ENCODE measurements around the gene HEXD.
A peak's percentile ranks its signal among the peaks of the same experiment; 100 is the strongest.

Gene HEXD

GRCh38 chr17:82414548-82415281 is 3.4 kb upstream of the HEXD start (continued):
- TF ChIP-seq SP3 (tag by site-specific recombination; IDR thresholded peaks at IDR 0.05) (peak; percentile 36; the same call in 1 of the 2 replicates), PRDM1 (tag by site-specific recombination; IDR thresholded peaks at IDR 0.05) (peak; percentile 18; the same call in 1 of the 2 replicates), HOXD13 (CRISPR knock-in tag; IDR thresholded peaks at IDR 0.05; ENCODE audit: borderline replicate concordance) (peak; percentile 44; the same call in 1 of the 2 replicates), ZSCAN30 (tag by site-specific recombination; IDR thresholded peaks at IDR 0.05) (no peak), GLIS1 (tag by site-specific recombination; IDR thresholded peaks at IDR 0.05) (peak; percentile 78), EGR2 (tag by site-specific recombination; IDR thresholded peaks at IDR 0.05; ENCODE audit: low read depth) (no peak), ZNF426 (tag by site-specific recombination; IDR thresholded peaks at IDR 0.05) (no peak), PATZ1 (tag by site-specific recombination; IDR thresholded peaks at IDR 0.05) (peak; percentile 27; the same call in 1 of the 2 replicates), MYNN (tag by site-specific recombination; IDR thresholded peaks at IDR 0.05; ENCODE audit: borderline replicate concordance) (no peak), ZBTB11 (tag by site-specific recombination; conservative IDR thresholded peaks at IDR 0.05; ENCODE audit: low read depth) (no peak), OVOL3 (tag by site-specific recombination; IDR thresholded peaks at IDR 0.05) (no peak), ZNF2 (tag by site-specific recombination; IDR thresholded peaks at IDR 0.05) (peak; percentile 93), ZNF777 (tag by site-specific recombination; IDR thresholded peaks at IDR 0.05; ENCODE audit: borderline replicate concordance) (no peak), ZBTB20 (tag by site-specific recombination; IDR thresholded peaks at IDR 0.05) (no peak), ZNF76 (tag by site-specific recombination; IDR thresholded peaks at IDR 0.05; ENCODE audit: borderline replicate concordance, low read depth) (peak; percentile 33; the same call in 1 of the 2 replicates), ZFP69B (tag by site-specific recombination; IDR thresholded peaks at IDR 0.05) (no peak), ZEB2 (tag by site-specific recombination; IDR thresholded peaks at IDR 0.05) (peak; percentile 69), SP7 (tag by site-specific recombination; IDR thresholded peaks at IDR 0.05) (peak; percentile 71)
- TF ChIP-seq, protein P1, sequence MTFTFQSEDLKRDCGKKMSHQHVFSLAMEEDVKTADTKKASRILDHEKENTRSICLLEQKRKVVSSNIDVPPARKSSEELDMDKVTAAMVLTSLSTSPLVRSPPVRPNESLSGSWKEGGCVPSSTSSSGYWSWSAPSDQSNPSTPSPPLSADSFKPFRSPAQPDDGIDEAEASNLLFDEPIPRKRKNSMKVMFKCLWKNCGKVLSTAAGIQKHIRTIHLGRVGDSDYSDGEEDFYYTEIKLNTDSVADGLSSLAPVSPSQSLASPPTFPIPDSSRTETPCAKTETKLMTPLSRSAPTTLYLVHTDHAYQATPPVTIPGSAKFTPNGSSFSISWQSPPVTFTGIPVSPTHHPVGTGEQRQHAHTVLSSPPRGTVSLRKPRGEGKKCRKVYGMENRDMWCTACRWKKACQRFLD (tag by site-specific recombination; IDR thresholded peaks at IDR 0.05), result no peak
- TF ChIP-seq, protein P2, sequence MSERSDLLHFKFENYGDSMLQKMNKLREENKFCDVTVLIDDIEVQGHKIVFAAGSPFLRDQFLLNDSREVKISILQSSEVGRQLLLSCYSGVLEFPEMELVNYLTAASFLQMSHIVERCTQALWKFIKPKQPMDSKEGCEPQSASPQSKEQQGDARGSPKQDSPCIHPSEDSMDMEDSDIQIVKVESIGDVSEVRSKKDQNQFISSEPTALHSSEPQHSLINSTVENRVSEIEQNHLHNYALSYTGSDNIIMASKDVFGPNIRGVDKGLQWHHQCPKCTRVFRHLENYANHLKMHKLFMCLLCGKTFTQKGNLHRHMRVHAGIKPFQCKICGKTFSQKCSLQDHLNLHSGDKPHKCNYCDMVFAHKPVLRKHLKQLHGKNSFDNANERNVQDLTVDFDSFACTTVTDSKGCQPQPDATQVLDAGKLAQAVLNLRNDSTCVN (tag by site-specific recombination; optimal IDR thresholded peaks at IDR 0.05), result peak; percentile 36
- TF ChIP-seq, protein P3, sequence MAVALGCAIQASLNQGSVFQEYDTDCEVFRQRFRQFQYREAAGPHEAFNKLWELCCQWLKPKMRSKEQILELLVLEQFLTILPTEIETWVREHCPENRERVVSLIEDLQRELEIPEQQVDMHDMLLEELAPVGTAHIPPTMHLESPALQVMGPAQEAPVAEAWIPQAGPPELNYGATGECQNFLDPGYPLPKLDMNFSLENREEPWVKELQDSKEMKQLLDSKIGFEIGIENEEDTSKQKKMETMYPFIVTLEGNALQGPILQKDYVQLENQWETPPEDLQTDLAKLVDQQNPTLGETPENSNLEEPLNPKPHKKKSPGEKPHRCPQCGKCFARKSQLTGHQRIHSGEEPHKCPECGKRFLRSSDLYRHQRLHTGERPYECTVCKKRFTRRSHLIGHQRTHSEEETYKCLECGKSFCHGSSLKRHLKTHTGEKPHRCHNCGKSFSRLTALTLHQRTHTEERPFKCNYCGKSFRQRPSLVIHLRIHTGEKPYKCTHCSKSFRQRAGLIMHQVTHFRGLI (tag by site-specific recombination; IDR thresholded peaks at IDR 0.05), result peak; percentile 84; the same call in 1 of the 2 replicates
- TF ChIP-seq, protein P4, sequence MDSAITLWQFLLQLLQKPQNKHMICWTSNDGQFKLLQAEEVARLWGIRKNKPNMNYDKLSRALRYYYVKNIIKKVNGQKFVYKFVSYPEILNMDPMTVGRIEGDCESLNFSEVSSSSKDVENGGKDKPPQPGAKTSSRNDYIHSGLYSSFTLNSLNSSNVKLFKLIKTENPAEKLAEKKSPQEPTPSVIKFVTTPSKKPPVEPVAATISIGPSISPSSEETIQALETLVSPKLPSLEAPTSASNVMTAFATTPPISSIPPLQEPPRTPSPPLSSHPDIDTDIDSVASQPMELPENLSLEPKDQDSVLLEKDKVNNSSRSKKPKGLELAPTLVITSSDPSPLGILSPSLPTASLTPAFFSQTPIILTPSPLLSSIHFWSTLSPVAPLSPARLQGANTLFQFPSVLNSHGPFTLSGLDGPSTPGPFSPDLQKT (IDR thresholded peaks at IDR 0.05; ENCODE audit: borderline replicate concordance, low read depth, low read length), result no peak
- TF ChIP-seq, protein P5, sequence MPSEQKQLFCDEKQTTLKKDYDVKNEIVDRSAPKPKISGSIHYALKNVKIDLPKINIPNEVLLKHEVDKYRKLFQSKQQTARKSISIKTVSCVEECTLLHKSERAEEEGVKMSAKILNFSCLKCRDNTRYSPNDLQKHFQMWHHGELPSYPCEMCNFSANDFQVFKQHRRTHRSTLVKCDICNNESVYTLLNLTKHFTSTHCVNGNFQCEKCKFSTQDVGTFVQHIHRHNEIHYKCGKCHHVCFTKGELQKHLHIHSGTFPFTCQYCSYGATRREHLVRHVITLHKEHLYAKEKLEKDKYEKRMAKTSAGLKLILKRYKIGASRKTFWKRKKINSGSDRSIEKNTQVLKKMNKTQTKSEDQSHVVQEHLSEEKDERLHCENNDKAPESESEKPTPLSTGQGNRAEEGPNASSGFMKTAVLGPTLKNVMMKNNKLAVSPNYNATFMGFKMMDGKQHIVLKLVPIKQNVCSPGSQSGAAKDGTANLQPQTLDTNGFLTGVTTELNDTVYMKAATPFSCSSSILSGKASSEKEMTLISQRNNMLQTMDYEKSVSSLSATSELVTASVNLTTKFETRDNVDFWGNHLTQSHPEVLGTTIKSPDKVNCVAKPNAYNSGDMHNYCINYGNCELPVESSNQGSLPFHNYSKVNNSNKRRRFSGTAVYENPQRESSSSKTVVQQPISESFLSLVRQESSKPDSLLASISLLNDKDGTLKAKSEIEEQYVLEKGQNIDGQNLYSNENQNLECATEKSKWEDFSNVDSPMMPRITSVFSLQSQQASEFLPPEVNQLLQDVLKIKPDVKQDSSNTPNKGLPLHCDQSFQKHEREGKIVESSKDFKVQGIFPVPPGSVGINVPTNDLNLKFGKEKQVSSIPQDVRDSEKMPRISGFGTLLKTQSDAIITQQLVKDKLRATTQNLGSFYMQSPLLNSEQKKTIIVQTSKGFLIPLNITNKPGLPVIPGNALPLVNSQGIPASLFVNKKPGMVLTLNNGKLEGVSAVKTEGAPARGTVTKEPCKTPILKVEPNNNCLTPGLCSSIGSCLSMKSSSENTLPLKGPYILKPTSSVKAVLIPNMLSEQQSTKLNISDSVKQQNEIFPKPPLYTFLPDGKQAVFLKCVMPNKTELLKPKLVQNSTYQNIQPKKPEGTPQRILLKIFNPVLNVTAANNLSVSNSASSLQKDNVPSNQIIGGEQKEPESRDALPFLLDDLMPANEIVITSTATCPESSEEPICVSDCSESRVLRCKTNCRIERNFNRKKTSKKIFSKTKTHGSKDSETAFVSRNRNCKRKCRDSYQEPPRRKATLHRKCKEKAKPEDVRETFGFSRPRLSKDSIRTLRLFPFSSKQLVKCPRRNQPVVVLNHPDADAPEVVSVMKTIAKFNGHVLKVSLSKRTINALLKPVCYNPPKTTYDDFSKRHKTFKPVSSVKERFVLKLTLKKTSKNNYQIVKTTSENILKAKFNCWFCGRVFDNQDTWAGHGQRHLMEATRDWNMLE (tag by site-specific recombination; conservative IDR thresholded peaks at IDR 0.05; ENCODE audit: low read depth), result no peak
